ENCODE data around the gene BIRC5. TPM values are rescaled to one million over a fixed set of nuclear protein-coding genes. Genes with fewer than 3 reads are reported as not detected.

BIRC5 gene
- total RNA-seq, 1 donor from 2014 or later = 10.3 TPM

GRCh38 chr17:78224231-78225087 lies 10.4 kb downstream of the BIRC5 start:
- peak in 1 of 2 donors; percentile 59 for DNase-seq (ENCODE audit: low read depth in 2 of 2)

DNA sequence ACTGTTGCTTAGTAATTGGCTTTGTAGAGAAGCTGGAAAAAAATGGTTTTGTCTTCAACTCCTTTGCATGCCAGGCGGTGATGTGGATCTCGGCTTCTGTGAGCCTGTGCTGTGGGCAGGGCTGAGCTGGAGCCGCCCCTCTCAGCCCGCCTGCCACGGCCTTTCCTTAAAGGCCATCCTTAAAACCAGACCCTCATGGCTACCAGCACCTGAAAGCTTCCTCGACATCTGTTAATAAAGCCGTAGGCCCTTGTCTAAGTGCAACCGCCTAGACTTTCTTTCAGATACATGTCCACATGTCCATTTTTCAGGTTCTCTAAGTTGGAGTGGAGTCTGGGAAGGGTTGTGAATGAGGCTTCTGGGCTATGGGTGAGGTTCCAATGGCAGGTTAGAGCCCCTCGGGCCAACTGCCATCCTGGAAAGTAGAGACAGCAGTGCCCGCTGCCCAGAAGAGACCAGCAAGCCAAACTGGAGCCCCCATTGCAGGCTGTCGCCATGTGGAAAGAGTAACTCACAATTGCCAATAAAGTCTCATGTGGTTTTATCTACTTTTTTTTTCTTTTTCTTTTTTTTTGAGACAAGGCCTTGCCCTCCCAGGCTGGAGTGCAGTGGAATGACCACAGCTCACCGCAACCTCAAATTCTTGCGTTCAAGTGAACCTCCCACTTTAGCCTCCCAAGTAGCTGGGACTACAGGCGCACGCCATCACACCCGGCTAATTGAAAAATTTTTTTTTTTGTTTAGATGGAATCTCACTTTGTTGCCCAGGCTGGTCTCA lies 11.2 kb downstream of the BIRC5 start:
- no peak for DNase-seq (ENCODE audit: low read depth in 2 of 2)

GRCh38 chr17:78226055-78226758 lies 12.2 kb downstream of the BIRC5 start:
- no peak for DNase-seq (ENCODE audit: low read depth in 2 of 2)

DNA sequence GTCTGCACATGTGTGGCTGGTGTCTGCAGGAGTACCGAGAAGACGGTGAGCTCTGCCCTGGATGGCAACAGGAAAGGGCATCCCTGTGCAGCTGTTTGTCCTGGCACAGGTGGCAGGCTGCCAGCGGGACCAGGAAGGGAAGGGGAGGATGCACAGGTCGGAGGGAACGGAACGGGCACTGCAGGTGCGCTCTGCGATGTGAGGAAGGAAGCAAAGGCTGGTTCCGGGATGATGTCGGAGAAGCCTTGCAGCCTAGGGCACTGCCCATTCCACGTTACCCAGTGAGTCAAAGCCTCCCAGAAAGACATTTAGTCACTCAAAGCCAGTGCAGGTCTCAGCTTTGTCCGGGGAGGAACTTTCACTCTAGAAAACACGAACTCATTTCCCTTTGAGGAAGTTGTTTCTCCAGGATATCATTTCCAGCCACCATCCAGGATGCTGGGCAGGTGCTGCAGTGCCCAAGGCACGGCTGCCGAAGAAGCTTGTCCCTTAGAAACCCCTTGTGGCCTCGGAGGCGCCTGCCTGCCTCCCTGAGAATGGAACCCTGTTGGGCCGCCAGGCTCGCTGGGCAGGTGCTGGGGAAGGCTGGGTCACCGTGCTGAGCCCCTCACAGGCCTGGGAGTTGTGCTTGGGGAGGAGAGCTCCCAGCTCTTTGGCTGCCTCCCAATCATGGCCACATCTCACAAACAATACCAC lies 12.9 kb downstream of the BIRC5 start:
- DNase-seq (ENCODE audit: low read depth in 2 of 2) = peak in 1 of 2 donors; percentile 31

DNA sequence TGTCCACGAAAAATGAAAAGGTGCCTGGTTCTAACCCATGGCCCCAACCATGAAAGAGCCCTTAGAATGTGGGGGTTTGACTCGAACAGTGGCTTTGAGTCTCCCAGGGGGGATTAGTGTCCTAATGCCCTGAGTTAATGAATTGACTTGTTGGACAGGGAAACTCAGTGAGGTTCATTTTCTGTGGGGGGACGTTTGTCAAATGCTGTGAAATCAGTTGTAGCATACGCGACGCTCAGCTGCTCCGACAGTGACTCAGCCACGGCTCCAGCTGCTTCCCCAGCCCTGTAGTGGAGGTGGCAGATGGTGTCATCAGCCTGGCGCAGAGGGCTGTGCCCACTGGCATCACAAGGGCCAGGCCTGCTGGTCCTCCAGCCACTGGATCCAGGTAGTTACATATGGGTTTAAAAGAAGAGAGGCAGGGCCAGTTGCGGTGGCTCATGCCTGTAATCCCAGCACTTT lies 13.4 kb downstream of the BIRC5 start:
- DNase-seq (ENCODE audit: low read depth in 2 of 2) = peak; percentile 16 to 51

- no peak for DNase-seq (ENCODE audit: low read depth in 2 of 2)
Observed at GRCh38 chr17:78228176-78228575, 14.1 kb downstream of the BIRC5 start.

DNA sequence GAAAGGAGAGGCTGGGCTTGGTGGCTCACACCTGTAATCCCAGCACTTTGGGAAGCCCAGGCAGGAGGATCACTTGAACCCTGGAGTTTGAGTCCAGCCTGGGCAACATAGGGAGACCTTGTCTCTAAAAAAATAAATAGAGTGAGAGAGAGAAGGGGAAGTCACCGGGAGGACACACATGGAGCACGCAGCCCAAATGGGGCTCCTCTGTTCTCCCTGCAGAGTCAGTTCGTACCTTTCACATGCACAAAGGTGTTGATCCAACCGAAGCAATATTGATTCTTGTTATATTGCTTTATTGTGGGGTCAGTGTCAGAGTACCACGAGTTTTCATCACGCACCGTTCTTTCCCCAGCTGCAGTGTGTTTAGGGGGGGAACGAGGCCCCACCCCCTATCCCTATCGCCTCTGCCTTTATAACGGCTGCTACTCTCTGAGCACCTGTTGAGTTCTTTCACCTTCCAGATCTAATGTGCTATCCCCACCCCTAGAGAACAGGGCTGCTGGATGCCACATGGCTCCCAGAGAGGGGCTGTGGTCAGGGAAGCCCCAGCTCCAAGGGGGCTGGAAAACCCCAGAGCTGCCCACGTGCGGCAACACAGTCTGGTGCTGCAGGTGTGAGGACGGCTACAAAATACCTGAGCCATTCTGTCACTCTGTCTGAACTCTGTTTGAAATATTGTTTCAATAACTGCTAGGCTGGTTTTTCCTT lies 16.4 kb downstream of the BIRC5 start:
- no peak for DNase-seq (ENCODE audit: low read depth in 2 of 2)

DNA sequence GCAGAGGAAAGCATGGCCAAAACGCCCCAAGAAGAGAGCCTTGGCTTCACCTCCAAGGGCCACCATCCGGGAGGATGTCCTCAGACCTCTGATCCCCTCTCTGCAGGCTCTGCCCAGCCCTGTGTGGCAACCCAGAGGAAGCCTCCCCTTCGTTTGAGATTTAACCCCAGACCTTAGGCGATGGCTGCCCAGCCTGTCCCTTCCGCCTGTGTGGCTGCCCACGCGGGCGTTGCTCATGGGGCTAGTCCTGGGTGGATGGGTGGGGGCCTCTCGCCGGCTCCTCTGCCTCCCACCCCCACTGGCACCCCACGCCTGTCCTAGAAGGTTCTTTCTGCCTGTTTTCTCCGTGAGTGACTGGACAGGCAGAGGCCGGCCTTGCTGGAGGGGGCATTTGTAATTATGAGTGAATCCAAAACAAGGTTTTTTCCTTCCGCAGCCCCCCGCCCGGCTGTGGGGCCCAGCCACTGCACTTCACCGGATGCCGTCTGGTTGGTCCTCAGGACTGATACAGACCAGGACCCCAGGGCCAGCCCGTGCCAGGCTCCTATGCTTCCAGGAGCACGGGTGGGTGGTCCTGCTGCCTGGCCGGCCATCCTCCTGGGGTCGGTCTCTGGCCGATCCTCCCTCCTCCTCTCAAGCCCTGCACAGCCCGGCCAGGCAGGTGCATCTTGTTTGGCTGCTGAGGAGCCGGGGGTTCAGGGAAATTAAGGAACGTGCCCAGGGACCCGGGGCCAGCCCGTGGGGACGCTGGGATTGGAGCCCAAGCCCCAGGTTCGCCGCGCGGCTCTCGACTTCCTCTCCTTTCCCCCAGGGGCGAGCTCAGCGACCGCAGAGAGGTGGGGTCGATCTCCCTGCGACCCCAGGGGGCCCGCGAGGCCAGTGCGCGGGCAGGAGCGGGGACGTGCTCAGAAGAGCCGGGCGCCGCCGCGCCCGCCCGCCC lies 17.2 kb downstream of the BIRC5 start, which contains the start of gene TMEM235:
TSS of gene TMEM235 (plus strand) at position 636 of the 940 bp plus-strand sequence. CDS start 393 bp downstream, outside the sequence.
- no peak for DNase-seq (ENCODE audit: low read depth in 2 of 2)

DNA sequence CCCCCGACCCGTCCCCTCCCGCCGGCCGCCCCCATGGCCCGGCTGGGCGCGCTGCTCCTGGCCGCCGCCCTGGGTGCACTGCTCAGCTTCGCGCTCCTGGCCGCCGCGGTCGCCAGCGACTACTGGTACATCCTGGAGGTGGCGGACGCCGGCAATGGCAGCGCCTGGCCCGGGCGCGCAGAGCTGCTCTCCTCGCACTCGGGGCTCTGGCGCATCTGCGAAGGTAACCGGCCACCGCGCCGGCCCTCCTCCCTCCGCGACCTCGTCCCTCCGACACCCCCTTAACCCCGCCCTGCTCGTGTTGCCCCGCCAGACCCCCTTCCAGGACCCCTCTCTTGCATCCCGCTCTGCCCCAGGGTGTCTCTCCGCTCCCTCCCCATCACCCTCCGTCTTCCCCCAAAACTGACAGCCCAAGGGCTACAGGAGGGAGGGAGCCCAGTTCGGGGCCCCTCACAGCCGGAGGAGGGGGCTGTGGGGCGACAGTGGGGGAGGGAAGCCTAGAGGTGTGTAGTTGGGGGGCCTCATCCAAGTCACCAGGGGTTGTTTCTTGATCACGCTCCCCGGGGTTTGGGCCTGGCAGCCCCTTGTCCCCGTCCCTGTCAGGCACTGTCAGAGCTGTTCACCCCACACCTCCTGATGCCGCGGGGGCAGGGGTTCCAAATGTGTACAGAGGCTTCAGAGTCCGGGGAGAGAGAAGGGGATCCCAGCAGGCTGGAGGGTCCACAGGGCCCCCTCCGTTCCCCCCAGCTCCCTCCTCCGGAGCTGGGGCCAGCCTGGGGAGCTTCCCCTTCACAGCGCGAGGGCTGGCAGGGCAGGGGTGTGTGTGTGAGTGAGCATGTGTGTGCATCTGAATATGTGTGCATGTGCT lies 18.2 kb downstream of the BIRC5 start:
- DNase-seq (ENCODE audit: low read depth in 2 of 2) = peak in 1 of 2 donors; percentile 46

GRCh38 chr17:78232859-78233173 lies 18.8 kb downstream of the BIRC5 start:
- no peak for DNase-seq (ENCODE audit: low read depth in 2 of 2)

DNA sequence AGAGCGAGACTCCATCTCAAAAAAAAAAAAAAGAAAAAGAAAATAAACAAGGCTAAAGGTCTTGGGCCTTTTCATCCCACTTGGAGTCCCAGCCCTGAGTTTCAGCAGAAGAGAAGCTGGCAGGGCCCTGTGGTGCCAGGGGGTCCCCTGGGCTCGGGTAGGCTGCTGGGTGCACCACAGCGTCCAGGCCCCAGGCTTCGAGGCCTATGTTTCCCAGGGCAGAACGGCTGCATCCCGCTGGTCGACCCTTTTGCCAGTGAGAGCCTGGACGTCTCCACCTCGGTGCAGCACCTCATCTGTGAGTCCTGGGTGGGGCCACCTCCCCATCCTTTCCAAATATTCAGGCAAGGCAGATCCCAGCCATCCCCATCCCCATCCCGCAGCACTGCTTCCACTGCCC lies 19.6 kb downstream of the BIRC5 start:
- no peak for DNase-seq (ENCODE audit: low read depth in 2 of 2)

- DNase-seq (ENCODE audit: low read depth in 2 of 2) = no peak
Observed at GRCh38 chr17:78234261-78234865, 20.3 kb downstream of the BIRC5 start.

DNA sequence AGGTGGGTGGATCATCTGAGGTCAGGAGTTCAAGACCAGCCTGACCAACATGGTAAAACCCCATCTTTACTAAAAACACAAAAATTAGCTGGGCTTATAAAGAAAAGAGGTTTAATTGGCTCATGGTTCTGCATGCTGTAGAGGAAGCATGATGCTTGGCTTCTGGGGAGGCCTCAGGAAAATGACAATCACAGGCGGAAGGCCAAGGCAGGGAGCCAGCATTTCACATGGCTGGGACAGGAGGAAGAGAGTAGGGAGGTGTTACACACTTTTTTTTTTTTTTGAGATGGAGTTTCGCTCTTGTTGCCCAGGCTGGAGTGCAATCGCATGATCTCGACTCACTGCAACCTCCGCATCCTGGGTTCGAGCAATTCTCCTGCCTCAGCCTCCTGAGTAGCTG lies 21.0 kb downstream of the BIRC5 start:
- DNase-seq (ENCODE audit: low read depth in 2 of 2) = peak; percentile 79 to 96

DNA sequence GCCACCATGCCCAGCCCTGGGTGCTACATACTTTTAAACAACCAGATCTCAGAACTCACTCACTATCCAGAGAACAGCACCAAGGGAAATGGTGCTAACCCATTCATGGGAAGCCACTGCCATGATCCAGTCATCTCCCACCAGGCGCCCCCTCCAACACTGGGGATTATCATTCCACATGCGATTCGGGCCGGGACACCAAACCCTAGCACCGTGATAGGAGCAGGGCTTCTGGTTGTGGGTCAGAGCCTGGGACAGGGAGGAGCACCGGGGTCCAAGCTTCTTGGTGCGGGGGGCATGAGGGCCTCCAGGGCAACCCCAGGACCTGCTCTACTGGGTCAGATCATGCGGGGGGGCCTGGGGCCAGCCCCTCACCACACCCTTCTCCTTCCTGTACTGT lies 21.8 kb downstream of the BIRC5 start:
- DNase-seq (ENCODE audit: low read depth in 2 of 2) = no peak

GRCh38 chr17:78236362-78237127 lies 22.5 kb downstream of the BIRC5 start:
- DNase-seq (ENCODE audit: low read depth in 2 of 2) = no peak

- no peak for DNase-seq (ENCODE audit: low read depth in 2 of 2)
Observed at GRCh38 chr17:78237401-78238012, 23.5 kb downstream of the BIRC5 start.

Measured in lung microvascular endothelial cell (primary cell).